Measurements from ENCODE around the gene THOC2.
"Not testable (repeated sequence)": the region's sequence is repeated elsewhere in the genome, so short reads cannot be mapped to it uniquely, and the experiment has no call there.

THOC2 gene

GRCh38 chrX:123663720-123664119 is 69.1 kb downstream of the THOC2 start:
- not testable (repeated sequence) for DNase-seq

GRCh38 chrX:123656507-123656906 is 76.3 kb downstream of the THOC2 start:
- DNase-seq, result not testable (repeated sequence)

GRCh38 chrX:123648811-123649181 is 84.1 kb downstream of the THOC2 start:
- peak in 1 of 3 experiments; percentile 27 for DNase-seq

DNA sequence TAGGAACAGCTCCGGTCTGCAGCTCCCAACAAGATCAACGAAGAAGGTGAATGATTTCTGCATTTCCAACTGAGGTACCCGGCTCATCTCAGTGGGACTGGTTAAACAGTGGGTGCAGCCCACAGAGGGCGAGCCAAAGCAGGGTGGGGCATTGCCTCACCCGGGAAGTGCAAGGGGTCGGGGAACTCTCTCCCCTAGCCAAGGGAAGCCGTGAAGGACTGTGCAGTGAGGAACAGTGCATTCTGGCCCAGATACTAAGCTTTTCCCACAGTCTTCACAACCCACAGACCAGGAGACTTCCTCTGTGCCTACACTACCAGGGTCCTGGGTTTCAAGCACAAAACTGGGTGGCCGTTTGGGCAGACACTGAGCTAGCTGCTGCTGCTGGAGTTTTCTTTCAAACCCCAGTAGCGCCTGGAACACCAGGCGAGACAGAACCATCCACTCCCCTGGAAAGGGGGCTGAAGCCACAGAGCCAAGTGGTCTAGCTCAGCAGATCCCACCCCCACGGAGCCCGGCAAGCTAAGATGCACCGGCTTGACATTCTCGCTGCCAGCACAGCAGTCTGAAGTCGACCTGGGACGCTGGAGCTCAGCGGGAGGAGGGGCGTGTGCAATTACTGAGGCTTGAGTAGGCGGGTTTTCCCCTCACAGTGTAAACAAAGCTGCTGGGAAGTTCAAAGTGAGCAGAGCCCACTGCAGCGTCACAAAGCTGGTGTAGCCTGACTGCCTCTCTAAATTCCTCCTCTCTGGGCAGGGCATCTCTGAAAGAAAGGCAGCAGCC is 84.6 kb downstream of the THOC2 start:
- peak; percentile 8 to 56 (median 27) for DNase-seq

- no peak for DNase-seq
Observed at GRCh38 chrX:123647244-123647643, 85.6 kb downstream of the THOC2 start.

DNA sequence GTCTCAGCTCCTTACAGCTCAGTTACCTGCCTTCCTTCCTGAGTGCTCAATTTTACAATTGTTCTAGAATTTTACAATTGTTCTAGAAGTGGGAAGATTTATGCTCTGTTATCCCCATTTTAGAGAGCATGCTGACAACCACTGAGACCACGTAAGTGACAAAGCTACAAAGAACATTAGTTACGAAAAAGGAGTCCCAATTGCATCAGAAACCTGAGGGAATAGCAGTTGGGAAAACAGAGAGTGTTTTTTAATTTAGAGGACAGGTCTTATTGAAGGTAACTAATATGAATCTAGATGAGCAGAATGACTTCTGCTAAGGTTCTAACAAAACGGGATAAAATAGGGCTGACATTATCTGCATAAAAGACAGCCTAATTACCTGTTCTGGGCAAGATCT is 103.3 kb downstream of the THOC2 start:
- no peak for DNase-seq

DNA sequence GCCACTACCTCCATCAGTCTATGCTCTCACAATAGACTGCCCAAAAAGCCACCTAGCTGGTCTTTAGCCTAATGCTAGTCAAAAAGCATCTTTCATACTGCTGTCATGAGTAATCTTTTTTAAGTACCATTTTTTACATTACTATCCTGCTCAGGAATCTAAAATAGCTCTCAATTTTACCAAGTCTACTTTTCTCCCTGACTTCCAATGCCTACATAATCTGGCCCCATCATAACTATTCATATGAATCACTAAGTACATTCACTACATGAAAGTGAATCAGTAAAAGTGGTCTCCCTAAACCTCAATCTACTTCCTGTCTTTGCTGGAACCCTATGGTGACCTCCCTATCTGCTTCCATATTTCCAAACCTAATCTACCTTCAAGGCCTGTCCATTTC is 105.9 kb downstream of the THOC2 start:
- no peak for DNase-seq

GRCh38 chrX:123625952-123626351 is 106.9 kb downstream of the THOC2 start:
- no peak for DNase-seq

DNA sequence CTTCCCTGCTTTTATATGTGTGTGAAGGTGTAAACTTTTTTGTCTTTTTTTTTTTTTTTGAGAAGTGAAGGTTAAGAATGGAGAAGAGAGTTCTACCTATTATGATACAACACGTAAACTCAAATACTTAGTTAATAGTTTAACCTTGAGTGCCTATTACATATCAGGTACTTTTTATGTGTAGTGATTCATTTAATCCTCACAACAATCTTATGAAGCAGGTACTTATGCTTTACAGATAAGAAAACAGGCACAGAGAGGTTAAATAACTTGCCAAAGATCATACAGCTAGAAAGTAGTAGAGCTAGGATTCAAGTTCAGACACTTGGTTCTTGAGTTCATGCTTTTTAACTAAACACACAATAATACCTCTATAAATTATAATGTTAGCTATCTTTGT is 107.4 kb downstream of the THOC2 start:
- no peak for DNase-seq

- no peak for DNase-seq
Observed at GRCh38 chrX:123617007-123617406, 115.8 kb downstream of the THOC2 start.

GRCh38 chrX:123610915-123611314 is 121.9 kb downstream of the THOC2 start:
- DNase-seq, result no peak

DNA sequence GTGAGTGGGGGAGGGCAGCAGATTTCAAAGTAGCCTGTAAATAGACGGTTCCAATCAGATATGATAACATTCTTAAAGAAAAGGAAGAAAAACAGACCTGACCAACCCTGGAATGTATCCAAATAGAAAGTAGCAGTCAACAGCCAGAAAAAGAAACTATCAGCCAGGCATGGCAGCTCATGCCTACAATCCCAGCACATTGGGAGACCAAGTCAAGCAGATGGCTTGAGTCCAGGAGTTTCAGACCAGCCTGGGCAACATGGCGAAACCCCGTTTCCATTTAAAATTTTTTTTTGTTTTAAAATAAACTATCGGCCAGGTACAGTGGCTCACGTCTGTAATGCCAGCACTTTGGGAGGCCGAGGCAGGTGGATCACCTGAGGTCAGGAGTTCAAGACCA is 125.0 kb downstream of the THOC2 start:
- DNase-seq, result no peak

GRCh38 chrX:123607270-123607669 is 125.6 kb downstream of the THOC2 start:
- DNase-seq, result no peak

GRCh38 chrX:123603491-123603890 is 129.4 kb downstream of the THOC2 start:
- no peak for DNase-seq

- no peak for DNase-seq
Observed at GRCh38 chrX:123601437-123601836, 131.4 kb downstream of the THOC2 start.

DNA sequence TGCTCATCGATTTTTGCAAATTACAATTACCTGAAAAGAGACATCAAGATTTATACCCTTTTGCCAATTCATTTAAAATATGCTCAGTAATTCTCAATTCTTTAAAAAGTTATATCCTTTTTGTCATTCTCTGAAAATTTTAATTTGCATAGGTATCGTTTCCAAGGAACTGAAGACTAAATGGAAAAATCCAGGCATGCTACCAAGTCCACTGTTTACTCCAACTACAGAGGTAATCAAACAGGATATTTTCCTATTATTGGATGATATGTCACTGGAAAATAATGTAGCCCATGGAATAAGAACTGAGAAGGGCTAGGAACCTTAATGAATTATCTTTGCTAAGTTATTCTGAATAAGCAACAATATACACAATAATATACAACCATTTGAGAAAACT is 132.7 kb downstream of the THOC2 start:
- no peak for DNase-seq

DNA sequence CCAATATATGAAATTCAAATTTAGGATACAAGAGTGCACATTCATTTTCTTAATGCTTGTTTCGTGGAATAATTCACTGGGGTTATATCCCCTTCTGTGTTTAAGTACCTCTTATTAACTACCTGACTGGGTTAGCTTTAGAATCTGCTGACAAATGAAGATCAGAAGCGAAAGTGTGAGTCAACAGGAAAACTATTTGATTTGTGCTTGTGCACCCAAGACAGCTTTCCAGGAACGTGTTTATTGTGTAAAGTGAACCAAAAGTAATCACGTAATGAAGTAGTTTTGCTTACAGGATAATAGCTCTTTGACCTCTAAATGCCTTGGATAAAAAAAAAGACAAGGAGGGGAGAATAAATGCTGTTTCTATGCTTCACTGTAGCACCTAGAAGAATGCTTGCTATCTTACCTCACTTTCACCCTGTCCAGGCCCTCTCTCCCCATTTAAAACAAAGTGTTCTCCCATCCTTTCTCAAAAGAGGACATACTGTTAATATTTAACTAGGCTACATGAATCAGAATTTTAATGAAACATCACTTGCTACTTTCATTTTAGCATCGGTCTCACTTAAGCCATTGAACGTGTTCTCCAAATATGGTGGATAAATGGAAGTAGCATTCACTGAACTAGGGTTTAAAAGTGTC is 141.9 kb downstream of the THOC2 start:
- DNase-seq, result no peak

DNA sequence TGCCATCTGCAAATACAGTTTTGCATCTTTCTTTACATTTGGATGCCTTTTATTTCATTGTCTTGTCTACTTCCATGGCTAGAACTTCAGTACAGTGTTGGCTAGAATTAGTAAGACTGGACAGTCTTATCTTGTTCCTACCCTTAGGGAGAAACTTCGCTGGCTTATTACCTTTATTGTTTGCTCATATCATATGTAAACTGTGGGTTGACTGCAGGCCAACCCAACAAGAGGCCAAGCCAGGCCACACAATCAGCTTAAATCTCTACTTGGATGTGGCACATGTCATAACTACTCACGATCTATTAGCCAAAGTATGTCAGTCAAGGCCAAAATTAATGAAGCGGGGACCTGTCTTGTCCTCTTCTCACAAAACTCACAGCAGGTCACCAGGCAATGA is 144.1 kb downstream of the THOC2 start:
- no peak for DNase-seq

GRCh38 chrX:123581586-123581985 is 151.3 kb downstream of the THOC2 start:
- DNase-seq, result no peak

- DNase-seq, result no peak
Observed at GRCh38 chrX:123580792-123581191, 152.1 kb downstream of the THOC2 start.

GRCh38 chrX:123574027-123574426 is 158.8 kb downstream of the THOC2 start:
- DNase-seq, result not testable (repeated sequence)

DNA sequence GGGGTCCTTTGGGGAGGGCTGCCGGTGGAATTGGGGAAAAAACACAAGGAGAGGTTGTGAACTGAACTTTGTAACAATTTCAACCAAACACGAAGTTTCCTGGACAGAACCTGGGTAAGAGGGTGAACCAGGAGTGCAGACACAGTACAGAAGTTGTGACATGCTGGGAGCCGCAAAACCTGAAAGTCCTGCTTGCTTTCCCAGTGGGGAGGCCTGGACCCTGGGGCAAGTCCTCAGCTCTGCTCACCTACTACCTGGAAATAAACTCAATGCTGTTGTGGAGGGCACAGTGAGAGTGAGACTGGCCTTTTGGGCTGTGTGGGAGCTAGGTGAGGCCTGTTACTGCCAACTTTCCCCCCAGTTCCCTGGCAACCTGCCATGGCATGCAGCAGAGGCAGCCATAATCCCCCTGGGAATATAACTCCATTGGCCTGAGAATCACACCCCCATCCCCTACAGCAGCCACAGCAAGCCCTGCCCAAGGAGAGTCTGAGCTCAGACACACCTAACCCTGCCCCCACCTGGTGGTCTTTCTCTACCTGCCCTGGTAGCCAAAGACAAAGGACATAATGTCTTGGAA is 162.8 kb downstream of the THOC2 start:
- DNase-seq, result peak in 1 of 3 experiments; percentile 27

DNA sequence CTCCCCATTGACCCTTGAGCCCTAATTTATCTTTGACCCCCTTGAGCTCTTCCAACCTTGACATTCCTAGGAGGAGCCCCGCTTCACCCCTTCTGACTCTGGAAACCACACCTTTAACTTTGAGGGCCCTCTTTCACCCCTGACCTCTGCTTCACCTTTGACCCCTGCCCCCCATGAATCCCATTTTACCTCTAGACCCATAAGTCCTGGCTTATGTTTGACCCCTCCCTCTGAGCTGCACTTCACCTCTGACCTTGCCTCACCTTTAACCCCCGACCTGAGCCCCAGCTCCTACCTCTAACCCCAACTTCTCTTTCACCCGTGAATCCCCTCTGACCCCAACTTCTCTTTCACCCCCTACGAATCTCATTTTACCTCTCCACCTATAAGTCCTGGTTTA is 169.7 kb downstream of the THOC2 start:
- no peak for DNase-seq
